Body of pancreas (tissue), 4 donors: ENCODE results near the gene ST7L. TPM values are rescaled to one million over a fixed set of nuclear protein-coding genes. Genes with fewer than 3 reads are reported as not detected.

Experiments used
- ATAC-seq: fragments of 150-250 bp; one replicate; pipeline ENCODE4 v1.9.1; 2016
- DNase-seq, 4 donors: peaks; one replicate each; pipeline ENCODE4 v3.0.0-alpha.2; 2019
- H3K27ac ChIP-seq, 4 donors: fragments of 200-600 bp; sonication (generic); 1 replicate in 3 of 4; 2 replicates in 1 of 4; pipeline versions ENCODE4 v1.5.1 to v1.6.1; 2016 to 2019; ENCODE audit warnings: mild to moderate bottlenecking in 1 of 4, mixed read lengths in 1 of 4, moderate library complexity in 1 of 4
- H3K27me3 ChIP-seq, 2 donors: fragments of 200-600 bp; sonication (generic); one replicate each; pipeline ENCODE4 v1.6.0; 2016; ENCODE audit warnings: mild to moderate bottlenecking in 1 of 2
- H3K36me3 ChIP-seq, 2 donors: fragments of 200-600 bp; sonication (generic); replicated peaks in 1 of 2; 2 replicates each; pipeline ENCODE4 v1.5.1; 2016; ENCODE audit warnings: low read depth in 2 of 2; ENCODE audit not compliant: insufficient read depth in 1 of 2
- H3K4me1 ChIP-seq: fragments of 200-600 bp; sonication (generic); one replicate; pipeline ENCODE4 v1.6.0; 2016
- H3K4me3 ChIP-seq, 2 donors: fragments of 200-600 bp; sonication (generic); 1 replicate in 1 of 2; 2 replicates in 1 of 2; pipeline ENCODE4 v1.5.1; 2016 to 2019
- H3K9me3 ChIP-seq, 3 donors: fragments of 200-600 bp; sonication (generic); 1 replicate in 2 of 3; 2 replicates in 1 of 3; pipeline ENCODE4 v1.5.1; 2016
- CTCF ChIP-seq, 7 experiments: fragments of 450-650 bp in 4 of 7; fragments of 200-600 bp in 3 of 7; sonication (generic) in 3 of 7; IDR thresholded peaks; one replicate each; pipeline ENCODE4 v1.5.1; 2016 to 2019; ENCODE audit warnings: antibody characterized with exemption in 7 of 7
- POLR2A ChIP-seq, 3 donors: fragments of 450-650 bp; IDR thresholded peaks; one replicate each; pipeline ENCODE4 v1.6.1; 2016; ENCODE audit warnings: antibody characterized with exemption in 3 of 3, mild to moderate bottlenecking in 2 of 3
- WGBS, 2 donors: methylation state at CpG; one replicate each; pipeline ENCODE4 v1.1.5; 2017; 5-methylcytosine and 5-hydroxymethylcytosine counted together
- intact Hi-C: fragments of 100-400 bp; cut with DNase I; formaldehyde crosslinking; loops from one replicate; pipeline ENCODE4 v1.15.1; 2023
- total RNA-seq, 2 donors: library from RNA; depleted of rRNA; stranded (reverse); fragments of >200 nt; gene quantifications; one replicate each; pipeline ENCODE4 v1.1.0, GENCODE V29; 2016

The ST7L gene
- total RNA-seq, 2 donors from 2014 or later: 9.6 to 22.3 TPM

GRCh38 chr1:112548547-112548946 is 70.4 kb downstream of the ST7L start:
- Histone ChIP-seq H3K36me3 (no peaks in the 10 kb centered on the region), H3K27ac (no peak overlapping the region), H3K9me3 (no peaks in the 10 kb centered on the region), H3K4me1 (no peaks in the 10 kb centered on the region), H3K27me3 (no peaks in the 10 kb centered on the region), H3K4me3 (no peak overlapping the region)
- ATAC-seq: no peak
- 69 to 85% methylated on average over 3 of the region's 3 CpGs for WGBS, 2 donors
- no peak for DNase-seq
- intact Hi-C loops: no loop called here
- TF ChIP-seq CTCF (IDR thresholded peaks at IDR 0.05): no peak
- no peak for TF ChIP-seq POLR2A (IDR thresholded peaks at IDR 0.05)

DNA sequence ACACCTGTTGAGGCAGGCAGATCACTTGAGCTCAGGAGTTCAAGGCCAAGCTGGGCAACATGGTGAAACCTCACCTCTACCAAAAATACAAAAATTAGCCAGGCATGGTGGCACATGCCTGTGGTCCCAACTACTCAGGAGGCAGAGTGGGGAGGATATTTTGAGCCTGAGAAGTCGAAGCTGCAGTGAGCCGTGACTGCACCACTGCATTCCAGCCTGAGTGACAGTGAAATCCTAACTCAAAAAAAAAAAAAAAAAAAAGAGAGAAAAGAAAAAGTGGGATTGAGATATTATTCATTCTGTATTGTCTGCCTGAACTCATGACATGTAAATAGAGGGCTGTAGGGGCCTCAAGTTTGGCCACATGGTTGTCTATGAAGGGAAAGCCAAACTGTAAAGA is 72.9 kb downstream of the ST7L start:
- 94 to 100% methylated on average over 2 of the region's 2 CpGs for WGBS, 2 donors
- Histone ChIP-seq H3K4me3 (no peak overlapping the region), H3K9me3 (no peaks in the 10 kb centered on the region), H3K4me1 (no peaks in the 10 kb centered on the region), H3K36me3 (peaks cover 0 to 2% of the 10 kb centered on the region in 2 donors), H3K27ac (no peak overlapping the region), H3K27me3 (no peaks in the 10 kb centered on the region)
- ATAC-seq (no peak), DNase-seq (no peak)
- TF ChIP-seq CTCF (IDR thresholded peaks at IDR 0.05) (no peak), POLR2A (IDR thresholded peaks at IDR 0.05) (no peak)
- intact Hi-C loops: no loop called here

GRCh38 chr1:112544751-112545150 is 74.2 kb downstream of the ST7L start:
- intact Hi-C loops: no loop called here
- 64 to 67% methylated on average over 3 of the region's 3 CpGs for WGBS, 2 donors

DNA sequence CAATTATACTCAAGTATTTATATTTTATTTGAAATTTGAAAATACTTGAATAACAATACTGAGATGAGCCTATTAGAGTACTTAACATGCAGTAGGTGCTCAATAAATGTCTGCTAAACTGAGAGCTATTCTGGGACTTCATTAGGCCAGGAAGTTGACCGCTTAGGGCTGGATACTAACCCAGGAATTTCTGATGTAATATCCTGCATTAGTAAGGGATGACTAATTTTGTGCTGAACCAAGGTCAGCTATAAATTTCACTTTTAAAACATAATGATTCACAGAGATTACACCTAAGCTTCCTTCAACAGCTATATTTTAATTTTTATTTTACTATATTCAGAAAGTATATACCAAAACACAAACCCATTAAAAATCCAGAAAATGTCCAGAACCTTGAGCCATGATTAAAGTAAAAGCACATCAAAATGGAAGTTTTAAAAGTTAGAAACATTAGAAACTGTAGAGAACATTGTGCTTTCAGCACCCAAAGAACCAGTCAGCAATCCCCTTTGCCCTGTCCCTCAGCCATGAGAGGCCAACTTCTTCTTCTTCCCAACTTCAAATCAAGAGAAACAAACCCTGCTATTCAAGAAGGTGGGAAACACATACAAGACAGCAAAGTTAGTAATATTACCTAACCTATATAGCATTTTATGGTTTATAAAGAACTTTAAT is 74.8 kb downstream of the ST7L start:
- H3K4me1 ChIP-seq: no peaks in the 10 kb centered on the region
- H3K27ac ChIP-seq: peak overlapping the region in 2 of 4 donors; percentile 25 to 62
- no peaks in the 10 kb centered on the region for H3K27me3 ChIP-seq
- H3K4me3 ChIP-seq: no peak overlapping the region
- intact Hi-C loops: no loop called here
- TF ChIP-seq POLR2A (IDR thresholded peaks at IDR 0.05): no peak
- TF ChIP-seq CTCF (IDR thresholded peaks at IDR 0.05): no peak
- WGBS, 2 donors: 56 to 61% methylated on average over 1 of the region's 1 CpG
- DNase-seq (peak in 1 of 4 donors; percentile 7), ATAC-seq (peak; percentile 73)
- H3K36me3 ChIP-seq: peaks cover 0 to 4% of the 10 kb centered on the region in 2 donors
- no peaks in the 10 kb centered on the region for H3K9me3 ChIP-seq

More at GRCh38 chr1:112544751-112545150, 74.2 kb downstream of the ST7L start:
- TF ChIP-seq POLR2A (IDR thresholded peaks at IDR 0.05): no peak
- TF ChIP-seq CTCF (IDR thresholded peaks at IDR 0.05): no peak
- ATAC-seq: no peak
- no peaks in the 10 kb centered on the region for H3K27me3 ChIP-seq
- no peaks in the 10 kb centered on the region for H3K9me3 ChIP-seq
- H3K4me1 ChIP-seq: no peaks in the 10 kb centered on the region
- no peak overlapping the region for H3K4me3 ChIP-seq
- H3K36me3 ChIP-seq: peaks cover 0 to 4% of the 10 kb centered on the region in 2 donors
- H3K27ac ChIP-seq: peak overlapping the region in 2 of 4 donors; percentile 25 to 62
- no peak for DNase-seq
